ENCODE measurements around the gene HCFC1R1. TPM values are rescaled to one million over a fixed set of nuclear protein-coding genes. Genes with fewer than 3 reads are reported as not detected.

The HCFC1R1 gene
- total and polyA plus RNA-seq, 2 of the 8 experiments (the other 6 are each of a cell fraction or from before 2014, with no cell fraction given) = 72.7 to 138 TPM

- no peak for TF ChIP-seq RFX5 (IDR thresholded peaks at IDR 0.05; ENCODE audit: borderline replicate concordance, low read depth, low read length)
- TF ChIP-seq BACH1 (IDR thresholded peaks at IDR 0.05; ENCODE audit: low read length) = peak; percentile 0; the same call in 1 of the 2 replicates
Measured at GRCh38 chr16:3045758-3046640, 22.3 kb upstream of the HCFC1R1 start, which contains the start of gene MMP25 (continued).

Data from H1 (cell line).